ENCODE data around the gene CLDN9. TPM values are rescaled to one million over a fixed set of nuclear protein-coding genes. Genes with fewer than 3 reads are reported as not detected.
"Not testable (repeated sequence)": the region's sequence is repeated elsewhere in the genome, so short reads cannot be mapped to it uniquely, and the experiment has no call there.

The CLDN9 gene
- total RNA-seq, 1 experiment from 2014 or later = not detected

DNA sequence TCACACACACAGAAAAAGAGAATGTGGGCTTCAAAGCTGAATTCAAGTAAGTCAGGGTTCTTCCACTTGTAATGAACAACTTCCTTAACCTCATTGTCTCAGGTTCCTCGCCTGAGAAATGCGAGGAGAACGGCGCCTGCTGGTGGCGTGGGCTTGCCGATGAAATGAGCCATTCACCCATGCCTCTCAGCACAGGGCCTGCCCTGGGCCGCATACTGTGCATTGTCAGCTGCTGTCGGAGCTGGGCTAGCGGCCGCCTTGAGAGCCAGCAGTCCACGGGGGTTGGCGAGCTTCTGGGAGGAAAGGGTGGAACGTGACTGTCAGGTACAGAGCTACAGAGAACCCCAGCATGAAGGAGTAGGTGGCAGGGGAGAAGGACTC is 40.6 kb downstream of the CLDN9 start:
- not testable (repeated sequence) for DNase-seq (ENCODE audit: low read depth)

DNA sequence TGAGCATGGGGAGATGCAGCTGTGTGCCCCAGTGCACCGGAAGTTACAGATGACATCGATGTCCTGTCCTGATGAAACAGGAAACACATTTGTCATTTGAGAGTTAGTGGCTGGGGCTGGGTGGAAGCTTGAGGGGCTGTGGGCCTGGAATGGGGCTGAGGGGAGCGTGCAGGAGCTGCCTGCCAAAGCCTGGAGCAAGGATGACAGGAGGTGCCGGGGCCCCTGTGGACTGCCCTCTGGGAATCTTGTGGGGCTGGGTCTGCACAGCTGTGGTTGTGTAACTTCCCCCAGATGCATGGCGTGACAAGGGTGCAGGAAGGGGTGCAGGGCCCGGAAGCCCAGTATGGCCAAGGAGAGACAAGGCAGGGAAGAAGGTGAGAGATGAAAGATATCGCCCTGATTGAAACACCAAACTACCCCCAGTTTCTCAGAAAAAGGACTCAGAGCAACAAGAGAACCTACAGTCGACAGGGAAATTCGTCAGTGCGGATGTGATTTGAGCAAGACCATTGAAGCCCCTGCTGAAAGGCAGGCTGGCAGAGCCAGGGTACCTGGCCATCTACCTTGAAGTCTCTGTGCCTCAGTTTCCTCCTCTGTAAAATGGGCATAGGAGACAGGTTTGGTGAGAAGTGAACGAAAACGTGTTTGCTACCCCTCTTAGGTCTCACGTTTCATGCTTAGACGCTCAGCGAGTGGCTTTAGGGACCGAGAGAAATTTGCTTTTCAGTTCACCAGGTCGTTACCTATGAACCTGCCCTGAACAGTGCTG is 42.4 kb downstream of the CLDN9 start:
- DNase-seq (ENCODE audit: low read depth) = no peak

DNA sequence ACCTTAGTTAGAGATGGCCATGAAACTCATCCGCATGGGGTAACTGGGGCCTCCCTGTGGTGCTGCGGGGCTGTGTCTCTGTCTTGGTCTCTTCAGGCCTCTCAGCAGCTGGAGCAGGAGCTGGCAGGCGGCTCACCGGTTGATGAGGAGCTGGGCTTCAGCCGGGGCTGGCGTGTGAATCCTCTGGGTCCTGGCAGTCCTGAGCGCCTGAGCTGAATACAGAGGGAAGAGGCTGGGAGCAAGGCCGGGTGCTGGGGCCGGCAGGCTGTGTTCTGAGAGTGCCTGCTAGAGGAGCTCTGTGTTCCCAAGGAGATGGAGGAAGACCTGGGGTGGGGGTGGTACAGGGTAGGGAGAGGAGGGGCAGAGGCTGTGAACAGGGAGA is 43.0 kb downstream of the CLDN9 start:
- DNase-seq (ENCODE audit: low read depth) = not testable (repeated sequence)

DNA sequence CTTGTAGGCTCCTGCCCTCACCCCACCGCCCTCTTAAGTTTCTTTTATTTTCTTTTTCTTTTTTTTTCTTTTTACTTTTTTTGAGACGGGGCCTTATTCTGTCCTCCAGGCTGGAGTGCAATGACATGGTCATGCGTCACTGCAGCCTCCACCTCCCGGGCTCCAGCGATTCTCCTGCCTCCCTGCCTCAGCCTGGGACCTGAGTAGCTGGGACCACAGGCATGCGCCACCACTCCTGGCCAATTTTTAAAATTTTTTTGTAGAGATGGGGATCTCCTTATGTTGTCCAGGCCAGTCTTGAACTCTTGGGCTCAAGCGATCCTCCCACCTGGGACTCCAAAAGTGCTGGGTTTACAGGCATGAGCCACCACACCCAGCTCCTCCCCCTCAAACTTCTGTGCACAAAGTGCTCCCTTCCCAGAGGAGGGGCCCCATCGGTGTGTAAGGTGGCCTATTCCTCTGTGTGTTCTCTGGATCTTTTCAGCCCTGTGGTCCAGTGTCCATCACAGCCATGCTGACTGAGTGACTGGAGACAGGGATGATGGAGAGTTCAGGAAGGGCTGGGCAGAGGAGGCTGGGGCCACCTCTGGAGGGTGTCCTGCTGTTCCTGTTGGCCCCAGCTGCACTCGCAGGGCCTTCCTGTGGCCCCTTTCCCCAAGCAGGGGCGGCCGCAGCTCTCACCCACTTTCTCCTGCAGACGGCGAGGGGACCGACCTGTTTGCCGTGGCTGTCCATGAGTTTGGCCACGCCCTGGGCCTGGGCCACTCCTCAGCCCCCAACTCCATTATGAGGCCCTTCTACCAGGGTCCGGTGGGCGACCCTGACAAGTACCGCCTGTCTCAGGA is 43.8 kb downstream of the CLDN9 start:
- DNase-seq (ENCODE audit: low read depth) = no peak

DNA sequence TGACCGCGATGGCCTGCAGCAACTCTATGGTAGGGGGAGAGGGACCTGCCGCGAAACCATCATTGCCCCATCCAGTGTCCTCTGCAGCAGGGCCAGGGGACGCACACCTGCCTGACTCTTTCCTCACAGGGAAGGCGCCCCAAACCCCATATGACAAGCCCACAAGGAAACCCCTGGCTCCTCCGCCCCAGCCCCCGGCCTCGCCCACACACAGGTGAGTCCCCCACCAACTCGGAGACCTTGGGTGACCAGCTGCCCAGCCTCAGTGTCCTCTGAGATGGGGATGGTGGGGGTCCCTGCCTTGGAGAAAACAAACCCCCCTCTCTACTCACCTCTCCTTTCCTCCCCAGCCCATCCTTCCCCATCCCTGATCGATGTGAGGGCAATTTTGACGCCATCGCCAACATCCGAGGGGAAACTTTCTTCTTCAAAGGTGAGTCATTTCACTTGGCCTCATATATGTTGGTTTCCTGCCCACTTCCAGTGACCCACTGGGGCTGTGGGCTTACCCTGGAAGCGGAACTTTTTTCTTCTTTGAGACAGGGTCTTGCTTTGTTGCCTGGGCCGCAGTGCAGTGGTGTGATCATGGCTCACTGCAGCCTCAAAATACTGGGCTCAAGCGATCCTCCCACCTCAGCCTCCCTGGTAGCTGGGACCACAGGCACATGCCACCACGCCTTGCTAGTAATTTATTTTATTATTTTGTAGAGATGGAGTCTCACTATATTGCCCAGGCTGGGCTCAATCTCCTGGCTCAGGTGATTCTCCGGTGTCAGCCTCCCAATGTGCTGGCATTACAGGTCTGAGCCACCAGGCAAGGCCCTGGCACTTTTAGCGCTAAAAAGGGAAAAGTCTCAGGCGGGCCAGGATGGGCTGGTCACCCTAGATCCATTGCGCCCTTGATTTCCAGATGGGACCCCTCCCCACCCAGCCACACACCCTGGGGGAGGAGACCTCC is 44.7 kb downstream of the CLDN9 start:
- no peak for DNase-seq (ENCODE audit: low read depth)

DNA sequence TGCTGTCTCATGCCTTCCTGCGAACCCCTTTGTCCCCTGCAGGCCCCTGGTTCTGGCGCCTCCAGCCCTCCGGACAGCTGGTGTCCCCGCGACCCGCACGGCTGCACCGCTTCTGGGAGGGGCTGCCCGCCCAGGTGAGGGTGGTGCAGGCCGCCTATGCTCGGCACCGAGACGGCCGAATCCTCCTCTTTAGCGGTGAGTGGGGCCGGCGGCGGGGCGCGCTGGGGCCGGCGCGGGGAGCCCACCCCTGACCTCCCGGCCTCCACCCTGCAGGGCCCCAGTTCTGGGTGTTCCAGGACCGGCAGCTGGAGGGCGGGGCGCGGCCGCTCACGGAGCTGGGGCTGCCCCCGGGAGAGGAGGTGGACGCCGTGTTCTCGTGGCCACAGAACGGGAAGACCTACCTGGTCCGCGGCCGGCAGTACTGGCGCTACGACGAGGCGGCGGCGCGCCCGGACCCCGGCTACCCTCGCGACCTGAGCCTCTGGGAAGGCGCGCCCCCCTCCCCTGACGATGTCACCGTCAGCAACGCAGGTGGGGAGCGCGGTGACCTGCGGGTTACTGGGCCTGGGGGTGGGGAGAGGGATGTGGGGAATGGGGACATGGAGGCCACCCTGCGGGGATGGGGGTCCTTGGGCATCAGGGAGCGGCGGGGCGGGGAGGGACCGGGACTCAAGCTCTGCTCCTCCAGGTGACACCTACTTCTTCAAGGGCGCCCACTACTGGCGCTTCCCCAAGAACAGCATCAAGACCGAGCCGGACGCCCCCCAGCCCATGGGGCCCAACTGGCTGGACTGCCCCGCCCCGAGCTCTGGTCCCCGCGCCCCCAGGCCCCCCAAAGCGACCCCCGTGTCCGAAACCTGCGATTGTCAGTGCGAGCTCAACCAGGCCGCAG is 45.7 kb downstream of the CLDN9 start:
- DNase-seq (ENCODE audit: low read depth) = no peak

DNA sequence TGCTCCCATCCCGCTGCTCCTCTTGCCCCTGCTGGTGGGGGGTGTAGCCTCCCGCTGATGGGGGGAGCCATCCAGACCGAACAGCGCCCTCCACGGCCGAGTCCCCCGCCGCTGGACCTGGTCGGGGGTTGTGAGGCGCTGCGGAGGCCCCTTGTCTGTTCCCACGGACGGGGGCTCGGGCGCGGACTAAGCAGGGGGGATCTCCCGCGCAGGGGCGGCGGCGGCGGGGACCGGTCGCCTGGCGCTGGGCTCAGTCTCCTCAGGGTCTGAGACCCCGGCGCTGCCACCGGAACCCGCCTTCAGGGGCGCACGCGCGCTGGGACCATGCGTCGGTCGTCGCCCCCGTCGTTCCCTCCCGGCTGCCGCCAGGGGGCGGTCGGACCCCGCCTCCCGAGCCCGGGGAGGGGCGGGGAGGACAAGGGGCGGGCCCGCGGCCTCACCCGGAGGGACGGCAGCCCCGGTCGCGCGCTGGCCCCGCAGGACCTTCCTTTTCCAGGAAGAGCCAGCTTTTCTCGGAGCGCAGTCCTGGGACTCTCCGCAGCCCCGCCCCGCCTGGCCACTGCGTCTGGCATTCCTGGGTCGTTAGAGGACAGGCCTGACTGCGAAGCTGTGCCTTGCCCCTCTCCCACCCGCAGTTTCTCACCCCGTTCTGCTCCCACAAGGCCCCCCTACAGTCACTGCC is 46.5 kb downstream of the CLDN9 start:
- peak; percentile 74 for DNase-seq (ENCODE audit: low read depth)

DNA sequence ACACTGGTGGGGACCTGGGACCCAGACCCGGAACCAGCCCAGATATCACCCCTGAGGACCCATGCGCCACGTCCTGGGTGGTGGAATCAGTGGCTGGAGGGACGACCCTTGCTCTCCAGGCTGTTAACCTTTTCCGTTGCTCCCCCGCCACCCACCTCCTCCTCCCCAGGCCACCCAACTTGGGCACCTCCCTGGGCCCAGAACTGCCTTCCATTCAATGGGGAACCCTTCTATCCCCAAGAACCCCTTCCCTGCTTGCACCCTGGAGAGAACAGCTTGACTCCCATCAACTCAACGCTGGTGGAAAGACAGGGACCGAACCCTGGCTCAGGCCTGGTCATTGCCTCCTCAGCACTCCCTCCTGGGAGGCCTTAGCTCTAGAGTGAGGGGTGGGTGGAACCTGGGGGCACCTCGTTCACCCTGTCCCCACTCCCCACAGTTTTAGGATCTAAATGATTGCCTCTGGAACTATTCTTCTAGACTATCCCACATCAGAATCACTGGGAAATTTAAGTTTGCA is 47.1 kb downstream of the CLDN9 start:
- DNase-seq (ENCODE audit: low read depth) = no peak

DNA sequence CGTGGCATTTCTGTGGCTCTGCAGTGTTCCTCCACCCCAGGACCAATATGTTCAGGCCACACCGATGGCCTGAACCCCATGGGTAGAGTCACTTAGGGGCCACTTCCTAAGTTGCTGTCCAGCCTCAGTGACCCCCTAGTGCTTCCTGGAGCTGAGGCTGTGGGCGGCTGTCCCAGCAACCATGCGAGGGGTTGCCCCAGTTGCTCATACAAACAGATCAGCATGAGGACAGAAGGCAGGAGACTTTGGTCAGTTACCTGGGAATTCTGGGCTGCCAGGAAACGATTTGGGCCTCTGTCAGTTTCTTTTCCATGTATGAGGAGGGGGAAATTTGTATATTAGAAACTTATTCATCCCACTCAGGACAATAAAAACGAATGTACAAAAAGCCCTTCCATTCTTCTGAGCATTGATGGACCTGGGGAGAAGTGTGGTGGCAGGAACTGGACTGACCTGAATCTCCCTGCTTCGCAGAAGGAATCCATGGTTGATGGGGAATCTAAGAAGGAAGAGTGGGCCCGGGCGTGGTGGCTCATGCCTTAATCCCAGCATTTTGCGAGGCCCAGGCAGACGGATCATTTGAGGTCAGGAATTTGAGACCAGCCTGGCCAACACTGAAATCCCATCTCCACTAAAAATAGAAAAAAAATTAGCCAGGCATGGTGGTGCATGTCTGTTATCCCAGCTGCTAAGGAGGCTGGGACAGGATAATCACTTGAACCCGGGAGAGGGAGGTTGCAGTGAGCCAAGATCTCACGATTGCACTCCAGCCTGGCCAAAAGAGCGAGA is 47.8 kb downstream of the CLDN9 start:
- DNase-seq (ENCODE audit: low read depth) = no peak

DNA sequence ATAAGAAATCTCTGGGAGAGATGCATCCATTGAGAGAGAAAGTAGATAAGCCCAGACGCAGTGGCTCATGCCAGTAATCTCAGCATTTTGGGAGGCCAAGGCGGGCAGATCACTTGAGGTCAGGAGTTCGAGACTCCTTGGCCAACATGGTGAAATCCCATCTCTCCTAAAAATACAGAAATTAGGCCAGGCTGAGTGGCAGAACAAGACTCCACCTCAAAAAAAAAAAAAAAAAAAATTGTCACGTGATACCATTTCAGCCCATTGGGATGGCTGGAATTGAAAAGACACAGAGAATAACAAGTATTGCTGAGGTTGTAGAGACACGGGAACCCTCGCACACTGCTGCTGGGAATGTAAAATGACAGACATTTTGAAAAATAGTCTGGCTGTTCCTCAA is 49.8 kb downstream of the CLDN9 start:
- DNase-seq (ENCODE audit: low read depth) = no peak

DNA sequence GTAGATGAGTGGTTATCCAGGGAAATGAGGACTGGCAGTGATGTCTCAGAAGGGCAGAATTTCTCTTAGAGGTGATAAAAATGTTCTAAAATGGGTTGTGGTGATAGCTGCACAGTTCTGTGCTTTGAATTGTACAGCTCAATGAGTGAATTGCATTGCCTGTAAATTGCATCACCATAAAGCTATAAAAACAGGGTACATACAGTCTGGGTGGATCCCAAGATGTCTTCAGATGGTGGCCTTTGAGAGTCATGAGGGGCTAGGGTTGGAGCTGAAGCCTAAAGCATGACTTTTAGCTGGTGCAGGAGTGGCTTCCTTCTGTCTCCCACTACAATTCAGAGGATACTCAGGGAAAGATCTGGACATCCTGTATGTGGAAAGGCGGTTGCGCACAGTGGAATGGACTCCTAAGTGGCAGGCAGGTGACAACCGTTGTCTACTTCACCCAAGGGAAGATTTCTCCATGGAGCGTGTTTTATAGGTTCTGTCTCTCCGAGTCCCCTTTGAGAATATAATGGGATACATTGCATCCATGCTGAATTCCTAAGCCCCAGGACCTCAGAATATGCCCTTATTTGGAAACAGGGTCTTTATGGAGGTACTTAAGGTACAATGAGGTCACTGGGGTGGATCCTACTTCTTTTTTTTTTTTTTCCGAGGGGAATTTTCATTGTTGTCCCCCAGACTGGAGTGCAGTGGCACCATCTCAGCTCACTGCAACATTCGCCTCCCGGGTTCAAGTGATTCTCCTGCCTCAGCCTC is 51.1 kb downstream of the CLDN9 start:
- DNase-seq (ENCODE audit: low read depth) = no peak

Small RNAs within 50 kb of the gene (small RNA-seq; reads per million reads assigned to genes)
- not detected for gene LINC00514

Other genes with a start within 250 kb of the CLDN9 start
- gene ELOB, start 235.6 kb upstream of the CLDN9 start, total RNA-seq (2014; rRNA removed; shearing (Covaris generic)) = 159 and 224 TPM in 2 replicates
- not detected in 2 replicates for gene PRSS33, start 225.4 kb upstream of the CLDN9 start, total RNA-seq (2014; rRNA removed; shearing (Covaris generic))
- not detected in 2 replicates for gene PRSS41, start 214.5 kb upstream of the CLDN9 start, total RNA-seq (2014; rRNA removed; shearing (Covaris generic))
- gene PRSS21, start 195.7 kb upstream of the CLDN9 start, total RNA-seq (2014; rRNA removed; shearing (Covaris generic)) = not detected in 2 replicates
- 0.20 and 0.47 TPM in 2 replicates for gene ZG16B, start 182.6 kb upstream of the CLDN9 start, total RNA-seq (2014; rRNA removed; shearing (Covaris generic))
- gene PRSS22, start 154.8 kb upstream of the CLDN9 start, total RNA-seq (2014; rRNA removed; shearing (Covaris generic)) = not detected in 2 replicates
- 33.2 and 34.5 TPM in 2 replicates for gene FLYWCH2, start 129.7 kb upstream of the CLDN9 start, total RNA-seq (2014; rRNA removed; shearing (Covaris generic))
- 21.0 and 25.8 TPM in 2 replicates for gene FLYWCH1, start 101.0 kb upstream of the CLDN9 start, total RNA-seq (2014; rRNA removed; shearing (Covaris generic))
- 2.4 and 2.5 TPM in 2 replicates for gene KREMEN2, start 48.6 kb upstream of the CLDN9 start, total RNA-seq (2014; rRNA removed; shearing (Covaris generic))
- gene PAQR4, start 43.6 kb upstream of the CLDN9 start, total RNA-seq (2014; rRNA removed; shearing (Covaris generic)) = 47.9 TPM in 2 replicates
- 37.6 and 46.9 TPM in 2 replicates for gene PKMYT1, start 32.5 kb upstream of the CLDN9 start, total RNA-seq (2014; rRNA removed; shearing (Covaris generic))
- 0.07 TPM in 1 of 2 replicates, not detected in the other for gene CLDN6, start 5.3 kb downstream of the CLDN9 start, total RNA-seq (2014; rRNA removed; shearing (Covaris generic))
- 411 and 496 TPM in 2 replicates for gene TNFRSF12A, start 7.4 kb downstream of the CLDN9 start, total RNA-seq (2014; rRNA removed; shearing (Covaris generic))
- 246 and 370 TPM in 2 replicates for gene HCFC1R1, start 11.0 kb downstream of the CLDN9 start, total RNA-seq (2014; rRNA removed; shearing (Covaris generic))
- 56.9 and 64.6 TPM in 2 replicates for gene THOC6, start 11.1 kb downstream of the CLDN9 start, total RNA-seq (2014; rRNA removed; shearing (Covaris generic))
- gene BICDL2, start 24.0 kb downstream of the CLDN9 start, total RNA-seq (2014; rRNA removed; shearing (Covaris generic)) = not detected in 2 replicates
- gene MMP25, start 33.6 kb downstream of the CLDN9 start, total RNA-seq (2014; rRNA removed; shearing (Covaris generic)) = 0.05 and 0.20 TPM in 2 replicates
- gene IL32, start 52.7 kb downstream of the CLDN9 start, total RNA-seq (2014; rRNA removed; shearing (Covaris generic)) = 1.6 and 2.5 TPM in 2 replicates
- gene ZSCAN10, start 86.4 kb downstream of the CLDN9 start, total RNA-seq (2014; rRNA removed; shearing (Covaris generic)) = not detected in 2 replicates
- 15.3 and 16.6 TPM in 2 replicates for gene ZNF205, start 99.7 kb downstream of the CLDN9 start, total RNA-seq (2014; rRNA removed; shearing (Covaris generic))
- gene ZNF213, start 122.1 kb downstream of the CLDN9 start, total RNA-seq (2014; rRNA removed; shearing (Covaris generic)) = 3.8 and 4.6 TPM in 2 replicates
- gene OR1F1, start 175.3 kb downstream of the CLDN9 start, total RNA-seq (2014; rRNA removed; shearing (Covaris generic)) = not detected in 2 replicates
- gene ZNF200, start 222.2 kb downstream of the CLDN9 start, total RNA-seq (2014; rRNA removed; shearing (Covaris generic)) = 12.5 and 13.2 TPM in 2 replicates
- 0.03 TPM in 1 of 2 replicates, not detected in the other for gene MEFV, start 243.7 kb downstream of the CLDN9 start, total RNA-seq (2014; rRNA removed; shearing (Covaris generic))